AG10803 (cell line): ENCODE measurements around the gene FRMD4B.
"Not testable (repeated sequence)": the region's sequence is repeated elsewhere in the genome, so short reads cannot be mapped to it uniquely, and the experiment has no call there.

Experiments
- DNase-seq: peaks from one replicate; pipeline ENCODE4 v3.0.0; 2010; ENCODE audit warnings: low read depth
- H3K4me3 ChIP-seq: 2 replicates; pipeline ENCODE4 v1.5.1; 2011; ENCODE audit warnings: mild to moderate bottlenecking, low read length, control low read depth
- TF ChIP-seq, protein P1 (sequence below): conservative IDR thresholded peaks from 2 replicates; pipeline ENCODE4 v1.5.1; 2011; ENCODE audit warnings: mild to moderate bottlenecking, low read length, control low read depth, inconsistent platforms

FRMD4B gene

DNA sequence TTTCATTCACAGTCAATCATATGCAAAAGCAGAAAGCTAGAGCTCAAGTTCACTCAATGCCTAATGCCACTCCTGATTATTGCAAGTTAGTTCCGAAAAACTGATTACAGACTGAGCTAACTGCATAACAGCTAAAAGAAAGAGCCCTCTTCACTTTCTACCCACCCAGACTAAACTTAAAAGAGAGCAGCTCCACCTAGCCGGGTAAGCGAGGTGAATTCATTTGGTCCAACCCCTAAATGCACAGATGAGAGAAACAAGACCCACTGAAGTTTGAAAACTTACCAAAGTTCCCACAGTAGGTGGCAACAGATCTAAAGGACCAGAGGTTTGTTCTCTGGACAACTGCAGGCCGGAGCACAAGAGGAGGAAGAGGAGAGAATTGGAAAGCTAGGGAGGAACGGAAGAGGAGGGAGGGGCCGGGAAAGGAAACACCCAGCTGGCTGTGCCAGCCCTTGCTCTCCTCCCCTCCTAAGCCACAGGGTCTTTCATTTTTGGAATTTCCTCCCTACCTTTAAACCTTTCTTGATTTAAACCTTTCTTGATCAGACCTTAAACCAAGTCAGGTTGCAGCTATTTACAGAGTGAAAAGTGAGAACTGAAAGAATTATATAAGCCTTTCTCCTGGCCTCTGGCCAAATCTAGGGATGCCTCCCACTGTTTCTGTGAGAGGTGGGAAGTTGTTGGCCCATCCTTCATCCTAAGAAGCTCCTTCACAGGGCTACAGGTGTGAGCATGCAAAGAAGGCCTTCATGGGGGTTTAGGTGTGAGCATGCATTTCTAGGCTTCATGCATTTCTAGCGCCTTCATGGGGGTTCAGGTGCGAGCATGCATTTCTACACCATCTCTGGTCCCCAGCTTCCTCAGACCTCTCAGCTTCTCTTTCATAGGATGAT lies 148.8 kb downstream of the FRMD4B start:
- DNase-seq, result no peak
- TF ChIP-seq, protein P1, sequence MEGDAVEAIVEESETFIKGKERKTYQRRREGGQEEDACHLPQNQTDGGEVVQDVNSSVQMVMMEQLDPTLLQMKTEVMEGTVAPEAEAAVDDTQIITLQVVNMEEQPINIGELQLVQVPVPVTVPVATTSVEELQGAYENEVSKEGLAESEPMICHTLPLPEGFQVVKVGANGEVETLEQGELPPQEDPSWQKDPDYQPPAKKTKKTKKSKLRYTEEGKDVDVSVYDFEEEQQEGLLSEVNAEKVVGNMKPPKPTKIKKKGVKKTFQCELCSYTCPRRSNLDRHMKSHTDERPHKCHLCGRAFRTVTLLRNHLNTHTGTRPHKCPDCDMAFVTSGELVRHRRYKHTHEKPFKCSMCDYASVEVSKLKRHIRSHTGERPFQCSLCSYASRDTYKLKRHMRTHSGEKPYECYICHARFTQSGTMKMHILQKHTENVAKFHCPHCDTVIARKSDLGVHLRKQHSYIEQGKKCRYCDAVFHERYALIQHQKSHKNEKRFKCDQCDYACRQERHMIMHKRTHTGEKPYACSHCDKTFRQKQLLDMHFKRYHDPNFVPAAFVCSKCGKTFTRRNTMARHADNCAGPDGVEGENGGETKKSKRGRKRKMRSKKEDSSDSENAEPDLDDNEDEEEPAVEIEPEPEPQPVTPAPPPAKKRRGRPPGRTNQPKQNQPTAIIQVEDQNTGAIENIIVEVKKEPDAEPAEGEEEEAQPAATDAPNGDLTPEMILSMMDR, result no peak
- no peak overlapping the region for H3K4me3 ChIP-seq

- H3K4me3 ChIP-seq, result no peak overlapping the region
- DNase-seq, result no peak
- TF ChIP-seq, protein P1, result no peak
Measured at GRCh38 chr3:69235882-69236281, 150.0 kb downstream of the FRMD4B start.

GRCh38 chr3:69235227-69235626 lies 150.7 kb downstream of the FRMD4B start:
- not testable (repeated sequence) for H3K4me3 ChIP-seq, DNase-seq

- TF ChIP-seq, protein P1, result no peak
- H3K4me3 ChIP-seq, result no peak overlapping the region
Measured at GRCh38 chr3:69232482-69232881, 153.4 kb downstream of the FRMD4B start.

DNA sequence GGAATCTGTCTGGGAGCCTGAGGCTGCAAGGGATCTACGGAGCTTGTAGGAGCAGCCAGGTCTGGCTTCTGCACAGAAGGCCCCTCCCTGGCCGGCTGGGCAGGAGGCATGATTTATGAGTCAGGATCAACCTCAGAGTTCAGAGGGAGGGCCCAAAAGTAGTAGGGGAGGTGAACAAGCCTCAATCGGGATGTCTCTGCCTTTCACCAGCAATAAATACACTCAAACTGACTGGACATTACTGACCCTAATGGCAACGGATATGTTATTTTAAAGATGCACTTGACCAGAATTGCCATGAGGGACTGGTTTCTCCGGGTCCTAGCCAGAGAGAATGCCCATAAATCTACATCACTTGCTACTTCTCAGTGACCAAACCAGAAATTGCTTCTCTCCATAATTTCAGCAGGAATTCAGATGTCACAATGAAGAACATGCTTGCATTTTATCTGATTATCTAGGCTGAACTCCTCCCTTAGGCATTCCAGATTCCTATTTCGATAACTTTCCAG lies 153.9 kb downstream of the FRMD4B start:
- H3K4me3 ChIP-seq, result no peak overlapping the region
- TF ChIP-seq, protein P1, result no peak
- DNase-seq, result no peak

More at GRCh38 chr3:69232482-69232881, 153.4 kb downstream of the FRMD4B start:
- DNase-seq, result no peak

DNA sequence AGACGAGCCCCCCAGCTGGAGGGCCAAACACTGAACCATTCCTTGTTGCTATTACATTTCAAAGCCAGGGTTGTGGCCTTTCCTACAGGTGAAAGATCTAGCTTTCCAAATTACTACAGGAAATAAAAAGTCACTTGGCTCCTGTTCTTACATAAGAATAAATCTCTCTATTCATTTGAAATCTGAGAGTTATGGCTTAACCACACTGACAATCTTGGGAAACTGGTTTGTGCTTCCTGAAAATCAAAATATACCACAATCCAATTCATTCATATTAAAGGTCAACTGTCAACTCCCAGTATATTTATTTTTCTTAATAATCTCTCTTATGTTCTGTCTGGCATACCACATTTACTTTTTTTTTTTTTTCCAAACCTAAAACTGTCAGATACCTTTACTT lies 159.8 kb downstream of the FRMD4B start:
- TF ChIP-seq, protein P1, result no peak
- H3K4me3 ChIP-seq, result no peak overlapping the region
- no peak for DNase-seq

DNA sequence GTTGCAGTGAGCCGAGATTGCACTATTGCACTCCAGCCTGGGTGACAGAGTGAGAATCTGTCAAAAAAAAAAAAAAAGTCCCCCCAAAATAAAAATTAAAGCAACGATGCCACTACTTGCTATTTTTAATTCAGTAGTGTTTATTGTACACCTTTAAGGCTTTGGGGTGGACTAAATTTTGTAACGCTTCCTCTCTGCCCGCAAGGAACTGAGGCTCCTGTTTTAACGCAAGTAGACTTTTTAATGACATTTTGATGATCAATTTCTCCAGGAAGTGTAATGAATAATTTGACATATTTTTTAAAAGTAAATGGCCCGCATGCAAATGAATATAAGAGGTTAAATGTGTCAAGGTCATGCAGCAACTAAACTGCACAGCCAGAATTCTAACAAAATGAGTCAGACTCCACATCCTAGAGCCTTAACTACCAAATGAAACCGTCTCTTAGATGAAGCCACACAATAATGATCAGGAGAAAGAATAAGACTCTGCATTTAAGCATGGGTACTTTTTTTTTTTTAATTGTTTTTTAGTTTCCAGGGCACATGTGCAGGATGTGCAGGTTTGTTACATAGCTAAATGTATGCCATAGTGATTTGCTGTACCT lies 166.7 kb downstream of the FRMD4B start:
- TF ChIP-seq, protein P1, result no peak
- H3K4me3 ChIP-seq, result no peak overlapping the region
- DNase-seq, result no peak
